ENCODE results near the gene RPP21. TPM values are rescaled to one million over a fixed set of nuclear protein-coding genes. Genes with fewer than 3 reads are reported as not detected.

Gene RPP21
- 10 to 100 TPM; 55.3 to 57.0 (median 55.4) TPM for polyA plus RNA-seq

- peak; percentile 77 to 79 (median 77) for DNase-seq
- Mint-ChIP-seq H3K36me3 (peaks cover 16 to 36% (median 27%) of the 10 kb centered on the region in 3 donors), H3K4me1 (peaks cover 15 to 16% of the 10 kb centered on the region in 2 donors), H3K9me3 (no peaks in the 10 kb centered on the region), H3K4me3 (peak within 1 kb of the TSS; percentile 85 to 92 (median 86)), H3K27me3 (ENCODE audit: low read depth in 3 of 3) (peaks cover 0 to 7% (median 5%) of the 10 kb centered on the region in 3 donors), H3K27ac (peak within 1 kb of the TSS; percentile 74 to 93 (median 90))
Observed at GRCh38 chr6:30344868-30345671, at the start of gene RPP21. Gene RPP21 (plus strand): TSS chr6:30345156. CDS start chr6:30345172, 16 bp downstream.

- DNase-seq = no peak
- Mint-ChIP-seq H3K9me3 (no peaks in the 10 kb centered on the region), H3K4me1 (peaks cover 6 to 20% of the 10 kb centered on the region in 2 donors), H3K27ac (peak overlapping the region in 5 of 6 donors; percentile 8 to 58 (median 32)), H3K27me3 (ENCODE audit: low read depth in 3 of 3) (no peaks in the 10 kb centered on the region), H3K4me3 (no peak overlapping the region), H3K36me3 (peaks cover 15 to 37% (median 21%) of the 10 kb centered on the region in 3 donors)
Observed at GRCh38 chr6:30295837-30296236, 49.1 kb upstream of the RPP21 start.

GRCh38 chr6:30304002-30304401 is 41.0 kb upstream of the RPP21 start:
- Mint-ChIP-seq H3K4me3 (peak overlapping the region in 3 of 5 donors; percentile 6 to 43 (median 32)), H3K36me3 (peaks cover 18 to 36% (median 19%) of the 10 kb centered on the region in 3 donors), H3K4me1 (peaks cover 60 to 87% of the 10 kb centered on the region in 2 donors), H3K27ac (peak overlapping the region in 5 of 6 donors; percentile 22 to 54 (median 42)), H3K27me3 (ENCODE audit: low read depth in 3 of 3) (no peaks in the 10 kb centered on the region), H3K9me3 (no peaks in the 10 kb centered on the region)
- no peak for DNase-seq

GRCh38 chr6:30311101-30311500 is 33.9 kb upstream of the RPP21 start:
- no peak overlapping the region for H3K4me3 Mint-ChIP-seq
- DNase-seq = peak in 1 of 3 donors; percentile 9
- H3K27ac Mint-ChIP-seq = no peak overlapping the region
- no peaks in the 10 kb centered on the region for H3K27me3 Mint-ChIP-seq (ENCODE audit: low read depth in 3 of 3)
- H3K4me1 Mint-ChIP-seq = peaks cover 77 to 97% of the 10 kb centered on the region in 2 donors
- no peaks in the 10 kb centered on the region for H3K9me3 Mint-ChIP-seq
- H3K36me3 Mint-ChIP-seq = peaks cover 18 to 24% (median 24%) of the 10 kb centered on the region in 3 donors

- peak overlapping the region in 1 of 6 donors; percentile 47 for H3K27ac Mint-ChIP-seq
- no peaks in the 10 kb centered on the region for H3K27me3 Mint-ChIP-seq (ENCODE audit: low read depth in 3 of 3)
- H3K9me3 Mint-ChIP-seq = no peaks in the 10 kb centered on the region
- DNase-seq = no peak
- peaks cover 18 to 24% (median 24%) of the 10 kb centered on the region in 3 donors for H3K36me3 Mint-ChIP-seq
- H3K4me3 Mint-ChIP-seq = no peak overlapping the region
- peaks cover 78 to 98% of the 10 kb centered on the region in 2 donors for H3K4me1 Mint-ChIP-seq
Observed at GRCh38 chr6:30311671-30312070, 33.3 kb upstream of the RPP21 start.

- Mint-ChIP-seq H3K4me3 (no peak overlapping the region), H3K9me3 (no peaks in the 10 kb centered on the region), H3K27ac (no peak overlapping the region), H3K27me3 (ENCODE audit: low read depth in 3 of 3) (no peaks in the 10 kb centered on the region), H3K4me1 (peaks cover 77 to 98% of the 10 kb centered on the region in 2 donors), H3K36me3 (peaks cover 13 to 24% (median 24%) of the 10 kb centered on the region in 3 donors)
- no peak for DNase-seq
Observed at GRCh38 chr6:30312266-30312665, 32.7 kb upstream of the RPP21 start.

- Mint-ChIP-seq H3K9me3 (no peaks in the 10 kb centered on the region), H3K27me3 (ENCODE audit: low read depth in 3 of 3) (no peaks in the 10 kb centered on the region), H3K4me1 (peaks cover 77 to 98% of the 10 kb centered on the region in 2 donors), H3K4me3 (no peak overlapping the region), H3K27ac (no peak overlapping the region), H3K36me3 (peaks cover 13 to 24% (median 24%) of the 10 kb centered on the region in 3 donors)
- no peak for DNase-seq
Observed at GRCh38 chr6:30312676-30313321, 32.2 kb upstream of the RPP21 start.

GRCh38 chr6:30315156-30315555 is 29.8 kb upstream of the RPP21 start:
- Mint-ChIP-seq H3K27me3 (ENCODE audit: low read depth in 3 of 3) (peaks cover 0 to 2% (median 0%) of the 10 kb centered on the region in 3 donors), H3K27ac (no peak overlapping the region), H3K4me3 (no peak overlapping the region), H3K9me3 (no peaks in the 10 kb centered on the region), H3K4me1 (peaks cover 80 to 98% of the 10 kb centered on the region in 2 donors), H3K36me3 (peaks cover 4 to 13% (median 9%) of the 10 kb centered on the region in 3 donors)
- DNase-seq = no peak

- Mint-ChIP-seq H3K9me3 (no peaks in the 10 kb centered on the region), H3K27me3 (ENCODE audit: low read depth in 3 of 3) (peaks cover 0 to 2% (median 0%) of the 10 kb centered on the region in 3 donors), H3K4me1 (peaks cover 86 to 98% of the 10 kb centered on the region in 2 donors), H3K4me3 (peak overlapping the region; percentile 28 to 72 (median 44)), H3K27ac (peak overlapping the region; percentile 24 to 80 (median 68)), H3K36me3 (peaks cover 4 to 10% (median 8%) of the 10 kb centered on the region in 3 donors)
- DNase-seq = no peak
Observed at GRCh38 chr6:30317913-30318589, 26.9 kb upstream of the RPP21 start.

GRCh38 chr6:30319146-30319835 is 25.7 kb upstream of the RPP21 start:
- Mint-ChIP-seq H3K27ac (peak overlapping the region in 5 of 6 donors; percentile 12 to 83 (median 64)), H3K27me3 (ENCODE audit: low read depth in 3 of 3) (peaks cover 0 to 2% (median 0%) of the 10 kb centered on the region in 3 donors), H3K4me1 (peaks cover 86 to 98% of the 10 kb centered on the region in 2 donors), H3K9me3 (no peaks in the 10 kb centered on the region), H3K36me3 (peaks cover 2 to 4% (median 4%) of the 10 kb centered on the region in 3 donors), H3K4me3 (peak overlapping the region; percentile 11 to 50 (median 31))
- no peak for DNase-seq

GRCh38 chr6:30321692-30322388 is 23.1 kb upstream of the RPP21 start:
- Mint-ChIP-seq H3K27me3 (ENCODE audit: low read depth in 3 of 3) (peaks cover 12 to 17% (median 13%) of the 10 kb centered on the region in 3 donors), H3K9me3 (no peaks in the 10 kb centered on the region), H3K4me1 (peaks cover 83 to 92% of the 10 kb centered on the region in 2 donors), H3K36me3 (no peaks in the 10 kb centered on the region), H3K4me3 (peak overlapping the region in 1 of 5 donors; percentile 60), H3K27ac (peak overlapping the region; percentile 61 to 100 (median 82))
- DNase-seq = no peak
